Measurements from ENCODE around the gene IRF1.

DNA sequence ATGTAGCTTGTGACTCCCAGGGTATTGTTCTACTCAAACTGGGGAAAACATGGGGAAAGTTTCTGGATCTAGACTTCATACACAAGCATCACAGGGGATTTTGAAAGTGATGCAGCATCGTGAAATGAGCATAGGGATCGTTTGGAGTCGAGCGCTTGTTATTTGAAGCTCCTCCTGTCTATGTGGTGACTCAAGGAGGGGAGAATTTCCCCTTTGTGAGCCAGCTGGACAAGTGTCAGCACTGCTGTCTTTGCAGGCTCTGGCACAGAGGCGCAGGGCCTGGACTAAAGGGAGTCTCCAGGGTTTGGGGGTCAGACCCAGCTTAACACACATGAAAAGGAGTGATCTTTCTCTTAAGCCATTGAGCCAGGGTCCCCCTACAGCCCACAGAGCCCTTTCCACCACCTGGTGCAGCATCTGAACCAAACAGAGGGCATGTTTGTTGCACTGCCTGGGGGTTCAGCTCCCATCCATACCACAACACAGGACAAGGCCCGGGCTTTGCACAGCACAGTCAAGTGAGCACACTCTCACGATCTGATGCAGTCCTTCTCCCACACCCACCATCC lies 51.0 kb downstream of the IRF1 start:
- no peak for TF ChIP-seq CTCF (IDR thresholded peaks at IDR 0.05; ENCODE audit: low read depth, low read length, missing input control)
- no peak for TF ChIP-seq REST (IDR thresholded peaks at IDR 0.05)
- TF ChIP-seq HNF4A (conservative IDR thresholded peaks at IDR 0.05), result no peak
- TF ChIP-seq SP1 (IDR thresholded peaks at IDR 0.05), result no peak
- no peak for TF ChIP-seq ATF3 (IDR thresholded peaks at IDR 0.05)
- TF ChIP-seq TAF1 (conservative IDR thresholded peaks at IDR 0.05), result no peak
- TF ChIP-seq EGR1 (IDR thresholded peaks at IDR 0.05; ENCODE audit: low read depth in 2 of 2), result no peak
- TF ChIP-seq GABPA (IDR thresholded peaks at IDR 0.05 in 1 of 2, conservative IDR thresholded peaks at IDR 0.05 in 1 of 2), result no peak
- TF ChIP-seq YY1 (IDR thresholded peaks at IDR 0.05), result no peak
- TF ChIP-seq JUND (IDR thresholded peaks at IDR 0.05), result no peak
- no peak for TF ChIP-seq HNF4G (IDR thresholded peaks at IDR 0.05)

Measured in liver (tissue), 3 donors.